AG10803 (cell line): Measurements from ENCODE around the gene PLXNA4.

ENCODE experiments used
- DNase-seq: peaks from one replicate; pipeline ENCODE4 v3.0.0; 2010; ENCODE audit warnings: low read depth
- H3K4me3 ChIP-seq: 2 replicates; pipeline ENCODE4 v1.5.1; 2011; ENCODE audit warnings: mild to moderate bottlenecking, low read length, control low read depth
- TF ChIP-seq, protein P1 (sequence below): conservative IDR thresholded peaks from 2 replicates; pipeline ENCODE4 v1.5.1; 2011; ENCODE audit warnings: mild to moderate bottlenecking, low read length, control low read depth, inconsistent platforms

PLXNA4 gene

DNA sequence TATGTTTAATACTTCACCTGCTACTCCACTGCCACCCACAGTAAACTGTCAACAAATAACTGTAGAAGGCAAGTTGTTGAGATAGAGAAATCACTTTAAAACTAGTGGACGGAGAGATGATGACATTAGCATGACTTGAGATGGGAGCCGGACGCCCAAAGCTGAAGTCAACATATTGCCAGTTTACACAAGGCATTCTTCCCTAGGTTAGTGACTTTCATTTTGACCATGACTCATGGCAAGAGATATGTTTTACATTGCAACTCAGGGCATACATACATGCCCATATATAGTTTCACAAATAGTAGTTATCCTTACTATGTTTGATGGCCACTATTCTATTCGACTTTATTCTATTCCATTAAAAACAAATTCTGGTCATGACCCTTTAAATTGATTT, 296.6 kb downstream of the PLXNA4 start:
- TF ChIP-seq, protein P1, sequence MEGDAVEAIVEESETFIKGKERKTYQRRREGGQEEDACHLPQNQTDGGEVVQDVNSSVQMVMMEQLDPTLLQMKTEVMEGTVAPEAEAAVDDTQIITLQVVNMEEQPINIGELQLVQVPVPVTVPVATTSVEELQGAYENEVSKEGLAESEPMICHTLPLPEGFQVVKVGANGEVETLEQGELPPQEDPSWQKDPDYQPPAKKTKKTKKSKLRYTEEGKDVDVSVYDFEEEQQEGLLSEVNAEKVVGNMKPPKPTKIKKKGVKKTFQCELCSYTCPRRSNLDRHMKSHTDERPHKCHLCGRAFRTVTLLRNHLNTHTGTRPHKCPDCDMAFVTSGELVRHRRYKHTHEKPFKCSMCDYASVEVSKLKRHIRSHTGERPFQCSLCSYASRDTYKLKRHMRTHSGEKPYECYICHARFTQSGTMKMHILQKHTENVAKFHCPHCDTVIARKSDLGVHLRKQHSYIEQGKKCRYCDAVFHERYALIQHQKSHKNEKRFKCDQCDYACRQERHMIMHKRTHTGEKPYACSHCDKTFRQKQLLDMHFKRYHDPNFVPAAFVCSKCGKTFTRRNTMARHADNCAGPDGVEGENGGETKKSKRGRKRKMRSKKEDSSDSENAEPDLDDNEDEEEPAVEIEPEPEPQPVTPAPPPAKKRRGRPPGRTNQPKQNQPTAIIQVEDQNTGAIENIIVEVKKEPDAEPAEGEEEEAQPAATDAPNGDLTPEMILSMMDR = no peak
- DNase-seq = no peak
- no peak overlapping the region for H3K4me3 ChIP-seq

DNA sequence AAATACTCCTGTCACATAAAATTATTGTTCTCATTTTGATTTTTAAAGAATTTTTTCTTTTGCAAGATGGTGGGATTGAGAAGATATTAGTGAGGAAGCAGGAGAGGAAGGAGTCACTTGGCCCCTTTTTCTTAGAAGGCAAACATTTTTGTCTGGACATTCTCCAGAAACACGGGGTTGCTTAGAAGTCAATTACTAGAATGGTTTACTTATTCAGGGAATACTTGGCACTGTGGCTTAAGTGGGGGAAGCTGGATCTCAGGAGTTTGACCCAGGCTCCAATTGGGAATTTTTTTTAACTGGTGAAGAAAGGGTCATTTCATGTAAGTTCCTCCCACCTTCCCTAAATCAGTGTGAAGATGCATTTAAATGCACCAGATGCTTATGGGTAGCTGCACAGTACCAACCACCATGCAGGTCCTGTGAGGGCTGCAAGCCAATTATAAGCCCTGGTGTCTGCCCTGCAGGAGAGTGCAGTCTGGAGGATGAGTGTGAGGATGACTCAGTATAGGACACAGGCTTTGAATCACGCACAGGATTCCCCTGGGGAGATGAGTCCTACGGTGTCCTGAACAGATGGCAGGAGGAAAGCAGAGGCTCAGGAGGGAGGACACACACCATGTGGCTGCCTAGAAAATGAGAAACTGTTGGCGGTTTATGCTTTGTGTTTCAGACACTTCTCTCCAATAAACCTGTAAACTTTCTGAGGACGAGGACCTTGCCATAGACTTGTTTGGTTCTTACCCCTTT, 299.1 kb downstream of the PLXNA4 start:
- TF ChIP-seq, protein P1 = no peak
- no peak overlapping the region for H3K4me3 ChIP-seq
- peak; percentile 65 for DNase-seq

DNA sequence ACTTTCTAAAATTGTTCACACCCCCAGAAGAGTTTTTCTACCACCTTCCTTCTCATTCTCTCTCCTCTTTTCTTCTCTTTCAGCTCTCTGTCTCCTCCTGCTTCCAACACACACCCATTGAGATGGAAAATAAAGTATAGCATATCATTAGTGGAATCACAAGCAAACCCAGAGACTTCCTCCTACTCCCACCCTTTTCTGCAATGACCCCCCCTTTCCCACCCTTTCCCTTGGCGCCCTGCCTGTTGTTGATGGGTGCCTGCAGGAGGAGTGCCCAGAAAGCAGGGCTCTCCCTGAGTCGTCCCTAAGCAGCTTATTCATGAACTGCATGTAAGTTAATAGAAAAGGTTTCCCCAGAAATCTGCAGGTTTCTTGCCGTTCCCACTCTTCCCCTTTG, 300.0 kb downstream of the PLXNA4 start:
- H3K4me3 ChIP-seq = no peak overlapping the region
- DNase-seq = no peak
- TF ChIP-seq, protein P1 = no peak

DNA sequence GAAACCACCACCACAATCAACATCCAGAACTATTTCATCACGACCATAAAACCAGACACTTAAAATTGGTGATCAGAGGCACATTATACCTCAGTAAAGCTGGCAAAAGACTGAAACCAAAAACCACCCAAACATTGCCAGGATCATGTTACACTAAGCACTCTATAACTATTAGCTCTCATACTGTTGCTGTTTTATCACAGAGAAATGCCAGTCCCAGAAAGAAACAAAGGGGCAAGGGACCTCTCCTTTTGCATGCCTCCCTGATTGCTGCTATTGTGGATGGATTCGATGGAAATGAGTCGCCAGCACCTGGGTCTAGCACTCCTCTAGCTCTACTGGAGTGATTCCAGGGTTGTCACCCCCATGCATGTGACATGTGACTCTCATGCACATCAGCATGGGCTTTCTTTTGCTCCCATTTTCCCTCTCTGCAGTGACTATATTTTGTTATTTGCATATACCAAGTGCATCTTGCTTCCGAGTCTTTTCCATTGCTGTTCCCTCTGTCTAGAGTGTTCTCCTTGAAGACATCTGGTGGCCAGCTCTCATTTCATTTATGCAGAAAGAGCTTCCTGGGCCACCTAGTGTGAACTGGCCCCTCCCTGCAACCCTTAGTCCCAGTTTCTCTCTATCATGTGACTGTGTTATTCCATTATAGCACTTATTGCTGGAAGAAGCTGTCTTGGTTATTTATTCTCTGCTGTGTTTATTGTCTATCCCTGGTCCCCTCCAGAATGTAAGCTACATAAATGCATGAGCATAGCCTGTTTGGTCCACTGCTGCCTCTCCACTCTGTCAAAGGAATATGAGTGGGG, 300.6 kb downstream of the PLXNA4 start:
- H3K4me3 ChIP-seq = no peak overlapping the region
- no peak for DNase-seq
- TF ChIP-seq, protein P1 = no peak

DNA sequence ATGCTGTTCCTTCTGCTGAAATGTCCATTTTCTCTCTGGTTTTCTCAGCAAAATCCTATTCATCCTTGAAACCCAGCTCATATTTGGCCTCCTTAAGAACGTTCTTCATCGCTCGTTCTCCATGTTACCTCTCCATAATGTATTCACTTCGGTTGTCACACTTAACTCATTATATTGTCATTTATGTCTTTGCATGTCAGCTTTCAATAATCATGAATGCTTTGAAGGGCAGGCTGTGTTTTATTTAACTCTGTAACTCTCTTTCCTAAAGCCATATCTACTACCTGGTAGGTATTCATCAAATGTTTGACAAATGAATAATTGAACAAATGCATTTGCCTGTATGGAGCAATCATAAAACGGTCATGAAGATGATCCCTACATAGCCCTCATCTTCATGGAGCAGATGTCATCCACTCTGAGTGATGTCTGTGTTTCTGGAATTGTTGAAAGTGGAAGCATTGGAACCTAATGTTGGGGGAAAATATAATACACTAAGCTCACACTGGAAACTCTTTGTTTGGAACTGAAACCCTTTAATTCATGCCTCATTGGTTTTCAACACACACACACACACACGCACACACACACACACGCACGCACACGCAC, 303.4 kb downstream of the PLXNA4 start:
- no peak overlapping the region for H3K4me3 ChIP-seq
- TF ChIP-seq, protein P1 = no peak
- no peak for DNase-seq

DNA sequence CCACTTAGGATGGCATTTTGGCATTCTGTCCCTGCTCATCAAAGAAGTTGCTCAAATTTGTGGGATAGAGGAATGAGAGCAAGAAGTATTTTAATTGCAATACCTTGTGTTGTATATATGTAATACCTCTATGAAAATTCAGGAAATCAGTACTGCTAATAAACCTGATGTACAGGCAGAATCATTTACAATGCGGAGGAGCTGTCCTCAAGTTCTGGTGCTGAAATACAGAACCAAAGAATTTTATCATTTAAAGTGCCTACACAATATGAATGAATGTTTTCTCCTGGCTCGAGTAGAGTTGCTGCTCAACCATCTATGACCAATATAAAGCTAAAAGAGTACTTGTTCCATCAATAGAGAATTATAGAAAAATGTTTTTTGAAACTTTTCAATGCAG, 305.8 kb downstream of the PLXNA4 start:
- no peak for DNase-seq
- no peak overlapping the region for H3K4me3 ChIP-seq
- TF ChIP-seq, protein P1 = no peak
